HEK293 (cell line): ENCODE results near the gene POU2AF1.
A peak's percentile ranks its signal among the peaks of the same experiment; 100 is the strongest.

ENCODE experiments used
- CTCF ChIA-PET: fragments of 350-600 bp; formaldehyde crosslinking; extraction: SDS; loops from one replicate; lab custom pipeline; 2021; ENCODE audit warnings: antibody characterized with exemption; lab: Yijun Ruan, JAX
- POLR2A ChIA-PET: fragments of 300-600 bp; formaldehyde crosslinking; extraction: SDS; loops from one replicate; lab custom pipeline; 2020; ENCODE audit warnings: antibody characterized with exemption, inconsistent platforms; lab: Yijun Ruan, JAX
- H3K27ac ChIP-seq: fragments of 200-500 bp; sonication (Bioruptor generic); 2 replicates; pipeline ENCODE4 v1.5.1; 2014; ENCODE audit warnings: low read depth, low read length, control low read depth, inconsistent platforms; ENCODE audit errors: extremely low read depth
- H3K36me3 ChIP-seq, 2 experiments: fragments of 200-500 bp in 1 of 2; sonication (Bioruptor generic) in 1 of 2; 1 replicate in 1 of 2; 2 replicates in 1 of 2; pipeline ENCODE4 v1.5.1; 2014 to 2017; ENCODE audit warnings: inconsistent platforms in 2 of 2, low read length in 2 of 2; ENCODE audit not compliant: control insufficient read depth in 2 of 2, insufficient read depth in 1 of 2
- H3K4me1 ChIP-seq: fragments of 200-500 bp; sonication (Bioruptor generic); 2 replicates; pipeline ENCODE4 v1.5.1; 2014; ENCODE audit warnings: mild to moderate bottlenecking, low read length, inconsistent platforms; ENCODE audit not compliant: control insufficient read depth, insufficient read depth
- H3K4me3 ChIP-seq: 2 replicates; pipeline ENCODE4 v1.5.1; 2011; ENCODE audit warnings: low read depth, mild to moderate bottlenecking, control low read depth, low read length, moderate library complexity
- H3K9me3 ChIP-seq: fragments of 200-500 bp; sonication (Bioruptor generic); 2 replicates; pipeline ENCODE4 v1.5.1; 2014; ENCODE audit warnings: low read depth, low read length, inconsistent platforms; ENCODE audit not compliant: control insufficient read depth, insufficient read depth
- GFI1B ChIP-seq: fragments of 450-650 bp; formaldehyde crosslinking; IDR thresholded peaks from 2 replicates; pipeline ENCODE4 v1.5.1; 2016; ENCODE audit warnings: missing biosample characterization, missing genetic modification characterization
- GLI2 ChIP-seq: fragments of 450-650 bp; formaldehyde crosslinking; IDR thresholded peaks from 2 replicates; pipeline ENCODE4; 2017; ENCODE audit warnings: missing biosample characterization, missing genetic modification characterization, low read depth, borderline replicate concordance
- OSR2 ChIP-seq: fragments of 450-650 bp; formaldehyde crosslinking; IDR thresholded peaks from 2 replicates; pipeline ENCODE4 v1.5.1; 2016; ENCODE audit warnings: missing biosample characterization, missing genetic modification characterization
- PBX3 ChIP-seq: sonication (generic); formaldehyde crosslinking; IDR thresholded peaks from 2 replicates; pipeline ENCODE4 v1.8.1; 2022; ENCODE audit warnings: mild to moderate bottlenecking, moderate library complexity, missing genetic modification reagents
- RBAK ChIP-seq: fragments of 450-650 bp; formaldehyde crosslinking; IDR thresholded peaks from 2 replicates; pipeline ENCODE4 v1.5.1; 2016; ENCODE audit warnings: missing biosample characterization, missing genetic modification characterization
- SCRT1 ChIP-seq: fragments of 450-650 bp; formaldehyde crosslinking; IDR thresholded peaks from 2 replicates; pipeline ENCODE4 v1.5.1; 2016; ENCODE audit warnings: missing biosample characterization, missing genetic modification characterization, borderline replicate concordance
- SCRT2 ChIP-seq: fragments of 450-650 bp; formaldehyde crosslinking; IDR thresholded peaks from 2 replicates; pipeline ENCODE4 v1.5.1; 2016; ENCODE audit warnings: missing biosample characterization, missing genetic modification characterization
- ZFP3 ChIP-seq: fragments of 450-650 bp; formaldehyde crosslinking; IDR thresholded peaks from 2 replicates; pipeline ENCODE4 v1.5.1; 2016; ENCODE audit warnings: low read depth, missing biosample characterization, missing genetic modification characterization
- ZFP37 ChIP-seq: fragments of 450-650 bp; formaldehyde crosslinking; IDR thresholded peaks from 2 replicates; pipeline ENCODE4 v1.5.1; 2016; ENCODE audit warnings: missing biosample characterization, missing genetic modification characterization
- ZFP41 ChIP-seq: fragments of 450-650 bp; formaldehyde crosslinking; IDR thresholded peaks from 2 replicates; pipeline ENCODE4 v1.5.1; 2016; ENCODE audit warnings: missing biosample characterization, missing genetic modification characterization, borderline replicate concordance
- ZNF133 ChIP-seq: fragments of 450-650 bp; formaldehyde crosslinking; IDR thresholded peaks from 2 replicates; pipeline ENCODE4 v1.5.1; 2016; ENCODE audit warnings: missing biosample characterization, missing genetic modification characterization
- ZNF18 ChIP-seq: fragments of 450-650 bp; formaldehyde crosslinking; IDR thresholded peaks from 2 replicates; pipeline ENCODE4 v1.5.1; 2016; ENCODE audit warnings: missing biosample characterization, missing genetic modification characterization
- ZNF223 ChIP-seq: fragments of 450-650 bp; formaldehyde crosslinking; IDR thresholded peaks from 2 replicates; pipeline ENCODE4 v1.5.1; 2016; ENCODE audit warnings: missing biosample characterization, missing genetic modification characterization
- ZNF292 ChIP-seq: fragments of 450-650 bp; formaldehyde crosslinking; IDR thresholded peaks from 2 replicates; pipeline ENCODE4 v1.5.1; 2016; ENCODE audit warnings: low read depth, missing biosample characterization, missing genetic modification characterization, borderline replicate concordance
- ZNF335 ChIP-seq: fragments of 450-650 bp; formaldehyde crosslinking; conservative IDR thresholded peaks from 2 replicates; pipeline ENCODE4 v1.5.1; 2016; ENCODE audit warnings: missing biosample characterization, missing genetic modification characterization
- ZNF423 ChIP-seq: fragments of 450-650 bp; formaldehyde crosslinking; IDR thresholded peaks from 2 replicates; pipeline ENCODE4 v1.5.1; 2016; ENCODE audit warnings: missing biosample characterization, missing genetic modification characterization
- ZNF624 ChIP-seq: fragments of 450-650 bp; formaldehyde crosslinking; IDR thresholded peaks from 2 replicates; pipeline ENCODE4 v1.5.1; 2017; ENCODE audit warnings: missing biosample characterization, missing genetic modification characterization
- ZNF76 ChIP-seq: fragments of 450-650 bp; formaldehyde crosslinking; IDR thresholded peaks from 2 replicates; pipeline ENCODE4; 2016; ENCODE audit warnings: low read depth, missing biosample characterization, missing genetic modification characterization, borderline replicate concordance
- ZSCAN18 ChIP-seq: fragments of 450-650 bp; formaldehyde crosslinking; IDR thresholded peaks from 2 replicates; pipeline ENCODE4 v1.5.1; 2016; ENCODE audit warnings: missing biosample characterization, missing genetic modification characterization
- TF ChIP-seq, protein P1 (sequence below): fragments of 450-650 bp; formaldehyde crosslinking; IDR thresholded peaks from 2 replicates; pipeline ENCODE4 v1.5.1; 2016; ENCODE audit warnings: missing biosample characterization, missing genetic modification characterization
- TF ChIP-seq, protein P2 (sequence below): fragments of 450-650 bp; formaldehyde crosslinking; IDR thresholded peaks from 2 replicates; pipeline ENCODE4 v1.5.1; 2016; ENCODE audit warnings: missing biosample characterization, missing genetic modification characterization

POU2AF1 gene

DNA sequence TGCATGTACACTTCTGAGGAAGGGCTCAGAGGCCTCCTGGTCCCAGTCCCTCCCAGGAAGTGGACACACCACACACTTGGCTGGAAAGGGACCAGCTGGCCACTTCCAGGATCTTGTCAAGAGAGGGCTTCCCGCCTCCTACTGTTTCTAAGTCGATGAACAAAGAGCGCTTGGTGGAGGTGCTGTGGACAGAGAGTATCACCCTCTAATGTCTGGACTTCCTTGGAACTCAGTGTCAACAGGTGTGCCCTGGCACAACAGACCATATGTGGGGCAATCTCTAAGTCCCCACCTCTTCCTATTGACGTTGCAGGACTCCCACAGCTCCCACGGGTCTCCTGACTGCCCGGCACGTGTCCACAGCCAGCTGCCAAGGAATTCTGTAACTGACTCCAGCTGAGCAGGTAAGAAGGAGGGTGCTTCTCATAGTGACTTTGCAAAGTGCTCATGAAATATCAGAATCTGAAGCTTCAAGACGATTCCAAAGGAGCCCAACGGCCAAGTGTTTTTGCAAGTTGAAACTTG, 16.1 kb downstream of the POU2AF1 start:
- no peaks in the 10 kb centered on the region for H3K36me3 ChIP-seq
- no peak overlapping the region for H3K27ac ChIP-seq
- no peak overlapping the region for H3K4me3 ChIP-seq
- no peaks in the 10 kb centered on the region for H3K4me1 ChIP-seq
- no peaks in the 10 kb centered on the region for H3K9me3 ChIP-seq
- ChIA-PET POLR2A (no interaction called here), CTCF (interaction anchor here (0.5 kb wide), 1 partner anchor 16 kb away, joined by 4 read pairs; no protein-coding TSS in a partner anchor)
- TF ChIP-seq SCRT1 (tag by site-specific recombination): 0 out of 2 replicates have a peak, but pooled peaks have one; percentile 30
- TF ChIP-seq, protein P1, sequence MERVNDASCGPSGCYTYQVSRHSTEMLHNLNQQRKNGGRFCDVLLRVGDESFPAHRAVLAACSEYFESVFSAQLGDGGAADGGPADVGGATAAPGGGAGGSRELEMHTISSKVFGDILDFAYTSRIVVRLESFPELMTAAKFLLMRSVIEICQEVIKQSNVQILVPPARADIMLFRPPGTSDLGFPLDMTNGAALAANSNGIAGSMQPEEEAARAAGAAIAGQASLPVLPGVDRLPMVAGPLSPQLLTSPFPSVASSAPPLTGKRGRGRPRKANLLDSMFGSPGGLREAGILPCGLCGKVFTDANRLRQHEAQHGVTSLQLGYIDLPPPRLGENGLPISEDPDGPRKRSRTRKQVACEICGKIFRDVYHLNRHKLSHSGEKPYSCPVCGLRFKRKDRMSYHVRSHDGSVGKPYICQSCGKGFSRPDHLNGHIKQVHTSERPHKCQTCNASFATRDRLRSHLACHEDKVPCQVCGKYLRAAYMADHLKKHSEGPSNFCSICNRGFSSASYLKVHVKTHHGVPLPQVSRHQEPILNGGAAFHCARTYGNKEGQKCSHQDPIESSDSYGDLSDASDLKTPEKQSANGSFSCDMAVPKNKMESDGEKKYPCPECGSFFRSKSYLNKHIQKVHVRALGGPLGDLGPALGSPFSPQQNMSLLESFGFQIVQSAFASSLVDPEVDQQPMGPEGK: no peak
- peak; percentile 72 for TF ChIP-seq SCRT2 (tag by site-specific recombination)
- TF ChIP-seq ZNF335 (tag by site-specific recombination): no peak

- POLR2A ChIA-PET: no interaction called here
- TF ChIP-seq OSR2 (no peak), GFI1B (tag by site-specific recombination) (no peak), RBAK (tag by site-specific recombination) (no peak), ZNF18 (tag by site-specific recombination) (no peak), PBX3 (no peak), ZNF76 (tag by site-specific recombination) (no peak), ZNF223 (no peak), ZFP37 (tag by site-specific recombination) (no peak), ZNF423 (tag by site-specific recombination) (no peak), GLI2 (no peak), ZFP41 (no peak), ZNF133 (no peak), ZNF292 (tag by site-specific recombination) (no peak)
- H3K9me3 ChIP-seq: no peaks in the 10 kb centered on the region
- CTCF ChIA-PET: interaction anchor here (0.7 kb wide), 1 partner anchor 58 kb away, joined by 4 read pairs; no protein-coding TSS in a partner anchor
- no peaks in the 10 kb centered on the region for H3K36me3 ChIP-seq
- H3K4me1 ChIP-seq: no peaks in the 10 kb centered on the region
- H3K27ac ChIP-seq: no peak overlapping the region
- no peak overlapping the region for H3K4me3 ChIP-seq
Observed at GRCh38 chr11:111361874-111362273, 17.2 kb downstream of the POU2AF1 start.

DNA sequence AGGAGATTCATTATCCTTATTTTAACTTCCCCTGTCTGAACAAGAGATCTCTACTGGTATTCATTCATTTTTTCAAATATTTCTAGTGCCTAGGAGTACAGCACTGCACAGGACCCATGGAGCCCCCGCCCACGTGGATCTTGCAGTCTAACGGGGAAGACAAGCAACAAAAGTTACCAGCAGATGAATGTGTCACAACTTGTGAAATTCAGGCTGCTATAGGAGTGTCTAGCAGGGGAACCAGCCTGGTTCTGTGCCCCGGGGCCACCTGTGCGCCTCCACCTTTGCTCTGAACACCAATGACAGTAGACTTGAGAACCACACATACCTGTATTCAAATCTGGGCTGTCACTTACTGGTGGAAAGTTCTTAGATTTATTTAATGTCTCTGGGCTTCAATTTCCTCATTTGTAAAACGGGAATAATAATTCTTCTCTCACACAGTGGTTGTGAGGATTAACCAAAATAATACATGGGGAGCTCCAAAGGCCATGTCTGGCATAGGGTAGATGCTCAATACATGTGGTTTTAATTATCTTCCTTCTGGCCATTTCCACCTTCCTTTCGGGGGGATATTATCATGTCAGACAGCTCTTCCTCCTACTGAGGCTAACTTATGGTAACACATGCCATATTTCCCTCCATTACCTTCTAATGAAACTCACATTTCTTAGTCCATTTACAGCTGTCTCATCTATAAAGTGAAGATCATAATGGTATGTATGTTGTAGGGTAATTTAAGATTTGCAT, 17.8 kb downstream of the POU2AF1 start:
- Histone ChIP-seq H3K4me3 (no peak overlapping the region), H3K27ac (no peak overlapping the region), H3K36me3 (no peaks in the 10 kb centered on the region), H3K9me3 (no peaks in the 10 kb centered on the region), H3K4me1 (no peaks in the 10 kb centered on the region)
- ChIA-PET POLR2A (no interaction called here), CTCF (interaction anchor here (0.7 kb wide), 1 partner anchor 57 kb away, joined by 4 read pairs; no protein-coding TSS in a partner anchor)
- TF ChIP-seq ZSCAN18 (tag by site-specific recombination) (no peak), ZFP3 (tag by site-specific recombination) (no peak), ZNF624 (tag by site-specific recombination) (no peak)
- TF ChIP-seq, protein P2, sequence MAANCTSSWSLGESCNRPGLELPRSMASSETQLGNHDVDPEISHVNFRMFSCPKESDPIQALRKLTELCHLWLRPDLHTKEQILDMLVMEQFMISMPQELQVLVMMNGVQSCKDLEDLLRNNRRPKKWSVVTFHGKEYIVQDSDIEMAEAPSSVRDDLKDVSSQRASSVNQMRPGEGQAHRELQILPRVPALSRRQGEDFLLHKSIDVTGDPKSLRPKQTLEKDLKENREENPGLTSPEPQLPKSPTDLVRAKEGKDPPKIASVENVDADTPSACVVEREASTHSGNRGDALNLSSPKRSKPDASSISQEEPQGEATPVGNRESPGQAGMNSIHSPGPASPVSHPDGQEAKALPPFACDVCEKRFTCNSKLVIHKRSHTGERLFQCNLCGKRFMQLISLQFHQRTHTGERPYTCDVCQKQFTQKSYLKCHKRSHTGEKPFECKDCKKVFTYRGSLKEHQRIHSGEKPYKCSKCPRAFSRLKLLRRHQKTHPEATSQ: no peak
